ENCODE results near the gene NFIB. TPM values are rescaled to one million over a fixed set of nuclear protein-coding genes. Genes with fewer than 3 reads are reported as not detected.

NFIB gene
- total and polyA plus RNA-seq, 8 donors = 6.7 to 624 (median 71.4) TPM

DNA sequence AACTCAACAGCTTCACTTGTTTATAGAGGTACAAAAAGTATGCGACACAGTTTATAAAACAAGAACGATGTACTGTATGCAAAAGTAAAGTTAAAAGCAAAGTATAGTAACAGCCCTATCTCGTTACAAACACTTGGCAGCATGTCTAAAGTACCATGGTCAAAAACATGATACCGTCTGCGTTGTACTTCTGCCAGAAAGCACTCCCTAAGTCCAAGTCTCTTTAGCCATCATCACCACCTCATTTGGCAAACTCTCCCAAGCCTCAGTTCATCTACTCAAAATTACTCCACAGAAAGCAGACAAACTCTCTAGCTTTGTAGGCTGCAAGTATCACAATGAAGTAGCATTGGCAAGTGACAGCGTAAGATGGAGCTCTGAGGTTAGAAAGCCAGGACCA, 73.4 kb downstream of the NFIB start:
- no peak for DNase-seq
- 22 to 36% (median 25%) methylated on average over 6 of the region's 6 CpGs for WGBS, 5 donors
- no peak for TF ChIP-seq EP300 (IDR thresholded peaks at IDR 0.05)
- H3K4me3 ChIP-seq = no peak overlapping the region
- H3K27me3 ChIP-seq = no peaks in the 10 kb centered on the region
- H3K36me3 ChIP-seq = no peaks in the 10 kb centered on the region
- peak overlapping the region in 1 of 5 donors; percentile 1 for H3K27ac ChIP-seq
- peaks cover 0 to 96% (median 58%) of the 10 kb centered on the region in 4 donors for H3K4me1 ChIP-seq
- intact Hi-C loops (cut with DNase I; ENCODE audit: low total_unique reads) = loop anchor here (10.0 kb wide), 1 partner anchor 46 kb away; no protein-coding TSS in a partner anchor
- no peaks in the 10 kb centered on the region for H3K9me3 ChIP-seq

DNA sequence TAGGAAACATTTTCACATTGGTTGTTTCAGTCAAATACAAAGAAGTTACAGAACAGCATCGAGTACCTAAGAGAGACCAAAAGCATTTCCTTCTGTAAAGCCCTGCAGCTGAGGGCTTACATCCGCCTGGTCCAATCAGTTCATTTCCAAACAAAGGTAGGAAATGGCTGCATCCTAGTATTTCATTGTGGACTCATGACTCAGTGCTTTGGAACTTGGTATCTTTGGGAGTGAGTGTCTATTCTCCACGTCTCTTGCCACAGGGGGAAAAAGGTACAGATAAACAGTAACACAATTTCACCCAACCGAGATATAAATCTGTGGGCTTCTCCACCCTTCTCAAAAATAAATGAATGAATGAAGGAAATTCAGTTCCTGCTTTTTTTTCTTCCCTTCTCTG, 75.4 kb downstream of the NFIB start:
- peak overlapping the region in 3 of 5 donors; percentile 23 to 54 (median 46) for H3K27ac ChIP-seq
- TF ChIP-seq CTCF (IDR thresholded peaks at IDR 0.05) = no peak
- peak; percentile 14 to 73 (median 46) for TF ChIP-seq POLR2AphosphoS5 (IDR thresholded peaks at IDR 0.05)
- TF ChIP-seq POLR2A (IDR thresholded peaks at IDR 0.05) = no peak
- WGBS, 5 donors = 27 to 40% (median 29%) methylated on average over 4 of the region's 4 CpGs
- no peaks in the 10 kb centered on the region for H3K27me3 ChIP-seq
- no peaks in the 10 kb centered on the region for H3K9me3 ChIP-seq
- H3K36me3 ChIP-seq = no peaks in the 10 kb centered on the region
- intact Hi-C loops (cut with DNase I; ENCODE audit: low total_unique reads) = no loop called here
- H3K4me1 ChIP-seq = peaks cover 0 to 84% (median 56%) of the 10 kb centered on the region in 4 donors
- no peak overlapping the region for H3K4me3 ChIP-seq
- DNase-seq = peak in 1 of 2 donors; percentile 70

DNA sequence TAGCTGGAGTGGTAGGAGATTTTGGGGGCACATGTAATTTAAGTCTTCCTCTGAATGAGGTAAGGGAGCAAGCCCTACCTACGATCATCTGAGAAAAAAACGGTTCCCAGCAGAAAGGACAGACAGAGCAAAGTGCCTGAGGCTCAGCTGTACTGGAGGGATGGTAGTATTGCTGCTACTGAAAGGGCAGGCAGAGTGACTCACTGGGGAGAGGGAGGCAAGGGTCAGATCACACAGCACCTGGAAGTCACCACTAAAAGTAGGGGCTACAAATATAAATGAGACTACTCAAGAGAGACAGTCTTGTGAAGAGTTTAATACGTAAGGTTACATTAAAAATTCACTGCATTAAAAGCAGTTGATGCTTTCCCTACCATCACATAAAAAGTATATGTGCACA, 75.9 kb downstream of the NFIB start:
- intact Hi-C loops (cut with DNase I; ENCODE audit: low total_unique reads) = no loop called here
- H3K4me1 ChIP-seq = peaks cover 0 to 79% (median 55%) of the 10 kb centered on the region in 4 donors
- H3K27me3 ChIP-seq = no peaks in the 10 kb centered on the region
- no peaks in the 10 kb centered on the region for H3K36me3 ChIP-seq
- TF ChIP-seq CTCF (IDR thresholded peaks at IDR 0.05) = no peak
- TF ChIP-seq EP300 (IDR thresholded peaks at IDR 0.05) = no peak
- no peaks in the 10 kb centered on the region for H3K9me3 ChIP-seq
- WGBS, 5 donors = 43 to 68% (median 63%) methylated on average over 3 of the region's 3 CpGs
- H3K27ac ChIP-seq = peak overlapping the region in 3 of 5 donors; percentile 23 to 54 (median 46)
- peak in 1 of 2 donors; percentile 40 for DNase-seq
- H3K4me3 ChIP-seq = no peak overlapping the region

DNA sequence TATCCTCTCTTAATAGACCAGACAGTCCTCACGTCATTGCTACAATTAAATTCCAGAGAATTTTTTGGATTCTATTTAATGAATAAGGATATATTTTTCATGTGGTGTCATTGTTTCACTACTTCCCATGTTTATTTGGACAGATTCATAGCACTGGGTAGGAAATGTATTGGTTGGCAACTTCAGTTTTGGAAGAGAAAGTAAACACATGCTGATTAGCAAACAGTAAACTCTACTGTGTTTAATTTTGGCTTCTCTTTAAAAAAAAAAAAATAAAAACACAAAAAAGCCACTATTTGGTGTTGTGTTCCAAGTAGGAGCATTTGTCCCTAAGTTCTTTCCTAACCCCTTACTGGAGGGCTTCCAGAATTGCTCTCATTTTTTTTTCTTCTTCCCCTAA, 77.3 kb downstream of the NFIB start:
- Histone ChIP-seq H3K4me1 (peaks cover 0 to 69% (median 54%) of the 10 kb centered on the region in 4 donors), H3K36me3 (no peaks in the 10 kb centered on the region), H3K27ac (peak overlapping the region in 4 of 5 donors; percentile 5 to 24 (median 18)), H3K27me3 (no peaks in the 10 kb centered on the region), H3K4me3 (no peak overlapping the region), H3K9me3 (no peaks in the 10 kb centered on the region)
- TF ChIP-seq CTCF (IDR thresholded peaks at IDR 0.05) (no peak), POLR2AphosphoS5 (IDR thresholded peaks at IDR 0.05) (no peak), EP300 (IDR thresholded peaks at IDR 0.05) (no peak), POLR2A (IDR thresholded peaks at IDR 0.05) (no peak)
- no peak for DNase-seq
- intact Hi-C loops (cut with DNase I; ENCODE audit: low total_unique reads) = no loop called here
- WGBS, 5 donors = 56 to 80% (median 65%) methylated on average over 1 of the region's 1 CpG

DNA sequence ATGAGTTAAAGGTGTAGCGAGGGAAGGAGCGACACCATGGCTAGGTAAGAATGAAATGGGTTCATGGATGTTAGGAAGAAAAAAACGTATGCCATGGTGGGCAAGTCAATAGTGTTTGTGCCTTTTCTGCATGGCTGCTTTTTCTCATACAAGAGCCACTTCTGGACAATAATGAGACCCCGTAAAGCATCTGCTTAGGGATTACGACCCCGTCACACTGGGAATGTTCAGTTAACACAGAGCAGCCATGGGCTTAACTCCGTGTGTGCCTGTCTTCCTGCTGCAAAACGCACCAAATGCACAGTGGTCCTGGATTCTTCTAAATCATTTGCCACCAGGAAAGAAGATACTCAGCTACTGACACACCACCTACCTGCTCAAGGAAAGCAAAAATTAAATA, 81.8 kb downstream of the NFIB start:
- Histone ChIP-seq H3K27me3 (no peaks in the 10 kb centered on the region), H3K27ac (no peak overlapping the region), H3K9me3 (no peaks in the 10 kb centered on the region), H3K4me1 (peaks cover 0 to 43% (median 28%) of the 10 kb centered on the region in 4 donors), H3K4me3 (no peak overlapping the region), H3K36me3 (no peaks in the 10 kb centered on the region)
- 81 to 89% (median 84%) methylated on average over 8 of the region's 8 CpGs for WGBS, 5 donors
- intact Hi-C loops (cut with DNase I; ENCODE audit: low total_unique reads) = no loop called here
- no peak for TF ChIP-seq POLR2AphosphoS5 (IDR thresholded peaks at IDR 0.05)
- no peak for TF ChIP-seq EP300 (IDR thresholded peaks at IDR 0.05)
- TF ChIP-seq POLR2A (IDR thresholded peaks at IDR 0.05) = no peak
- TF ChIP-seq CTCF (IDR thresholded peaks at IDR 0.05) = no peak
- DNase-seq = no peak

Measured in stomach (tissue), 9 donors.